Tibial artery (tissue), 4 donors: ENCODE measurements around the gene PIANP.
A peak's percentile ranks its signal among the peaks of the same experiment; 100 is the strongest.

Source experiments
- DNase-seq, 2 donors: peaks; one replicate each; pipeline ENCODE4 v3.0.0-alpha.2; 2019
- H3K27ac ChIP-seq, 2 donors: fragments of 200-600 bp; sonication (generic) in 1 of 2; 1 replicate in 1 of 2; 2 replicates in 1 of 2; pipeline ENCODE4 v1.5.1; 2018 to 2019; ENCODE audit warnings: mild to moderate bottlenecking in 1 of 2
- H3K27me3 ChIP-seq, 2 donors: fragments of 200-600 bp; sonication (generic) in 1 of 2; one replicate each; pipeline versions ENCODE4 v1.5.1 to v1.6.0; 2016 to 2019
- H3K36me3 ChIP-seq, 3 donors: fragments of 200-600 bp; sonication (generic) in 2 of 3; one replicate each; pipeline ENCODE4 v1.5.1; 2016 to 2019; ENCODE audit warnings: mild to moderate bottlenecking in 2 of 3
- H3K4me1 ChIP-seq, 4 donors: fragments of 200-600 bp; sonication (generic) in 2 of 4; 1 replicate in 3 of 4; 2 replicates in 1 of 4; pipeline ENCODE4 v1.5.1; 2016 to 2019
- H3K4me3 ChIP-seq, 2 donors: fragments of 200-600 bp; sonication (generic) in 1 of 2; 1 replicate in 1 of 2; 2 replicates in 1 of 2; pipeline ENCODE4 v1.5.1; 2018 to 2019; ENCODE audit warnings: mild to moderate bottlenecking in 2 of 2
- H3K9me3 ChIP-seq, 3 donors: fragments of 200-600 bp; sonication (generic) in 1 of 3; one replicate each; pipeline ENCODE4 v1.5.1; 2016 to 2019
- CTCF ChIP-seq, 2 experiments: fragments of 200-600 bp in 1 of 2; fragments of 450-650 bp in 1 of 2; IDR thresholded peaks; one replicate each; pipeline ENCODE4 v1.5.1; 2017 to 2019; ENCODE audit warnings: antibody characterized with exemption in 2 of 2, mild to moderate bottlenecking in 1 of 2, moderate library complexity in 1 of 2
- intact Hi-C: fragments of 100-400 bp; cut with DNase I; formaldehyde crosslinking; loops from one replicate; pipeline ENCODE4 v1.15.0; 2023; ENCODE audit warnings: low total_unique reads

The PIANP gene

GRCh38 chr12:6693832-6694355 is 6.7 kb downstream of the PIANP start:
- Histone ChIP-seq H3K9me3 (no peaks in the 10 kb centered on the region), H3K27me3 (peaks cover 0 to 49% of the 10 kb centered on the region in 2 donors), H3K4me1 (peaks cover 0 to 11% (median 5%) of the 10 kb centered on the region in 4 donors), H3K27ac (no peak overlapping the region), H3K4me3 (no peak overlapping the region), H3K36me3 (no peaks in the 10 kb centered on the region)
- intact Hi-C loops = no loop called here
- TF ChIP-seq CTCF (IDR thresholded peaks at IDR 0.05) = no peak
- DNase-seq = no peak

- Histone ChIP-seq H3K36me3 (no peaks in the 10 kb centered on the region), H3K4me3 (no peak overlapping the region), H3K9me3 (no peaks in the 10 kb centered on the region), H3K4me1 (peaks cover 0 to 18% (median 9%) of the 10 kb centered on the region in 4 donors), H3K27ac (no peak overlapping the region), H3K27me3 (peaks cover 0 to 39% of the 10 kb centered on the region in 2 donors)
- DNase-seq = no peak
- intact Hi-C loops = no loop called here
- TF ChIP-seq CTCF (IDR thresholded peaks at IDR 0.05) = no peak
Observed at GRCh38 chr12:6692888-6693287, 7.7 kb downstream of the PIANP start.

GRCh38 chr12:6691473-6691872 is 9.1 kb downstream of the PIANP start:
- no peak for TF ChIP-seq CTCF (IDR thresholded peaks at IDR 0.05)
- H3K9me3 ChIP-seq = no peaks in the 10 kb centered on the region
- no peak for DNase-seq
- intact Hi-C loops = no loop called here
- H3K27ac ChIP-seq = no peak overlapping the region
- peaks cover 0 to 32% (median 19%) of the 10 kb centered on the region in 4 donors for H3K4me1 ChIP-seq
- H3K27me3 ChIP-seq = peaks cover 0 to 26% of the 10 kb centered on the region in 2 donors
- no peaks in the 10 kb centered on the region for H3K36me3 ChIP-seq
- H3K4me3 ChIP-seq = no peak overlapping the region

GRCh38 chr12:6688999-6689882 is 11.4 kb downstream of the PIANP start, which contains the start of gene ZNF384:
Gene ZNF384, minus strand, starts transcription at chr12:6689375. Its CDS starts 9,855 bp downstream, at chr12:6679520.
- Histone ChIP-seq H3K27me3 (peaks cover 0 to 4% of the 10 kb centered on the region in 2 donors), H3K9me3 (no peaks in the 10 kb centered on the region), H3K4me3 (peak within 1 kb of the TSS; percentile 92 to 99), H3K36me3 (no peaks in the 10 kb centered on the region), H3K27ac (peak within 1 kb of the TSS; percentile 96 to 100), H3K4me1 (peaks cover 0 to 41% (median 22%) of the 10 kb centered on the region in 4 donors)
- TF ChIP-seq CTCF (IDR thresholded peaks at IDR 0.05) = peak in 1 of 2 experiments; percentile 46
- peak; percentile 98 to 99 for DNase-seq
- intact Hi-C loops = loop anchor here (1.0 to 2.0 kb wide), 2 partner anchors 26 to 74 kb away; partner anchors contain the start of gene ING4

- DNase-seq = peak in 1 of 2 donors; percentile 30
- no peak for TF ChIP-seq CTCF (IDR thresholded peaks at IDR 0.05)
- intact Hi-C loops = loop anchor here (2.0 kb wide), 1 partner anchor 74 kb away; no protein-coding TSS in a partner anchor
- no peaks in the 10 kb centered on the region for H3K36me3 ChIP-seq
- H3K4me1 ChIP-seq = peaks cover 0 to 41% (median 22%) of the 10 kb centered on the region in 4 donors
- H3K27me3 ChIP-seq = no peaks in the 10 kb centered on the region
- peak overlapping the region; percentile 92 to 99 for H3K4me3 ChIP-seq
- H3K9me3 ChIP-seq = no peaks in the 10 kb centered on the region
- peak overlapping the region; percentile 96 to 100 for H3K27ac ChIP-seq
Observed at GRCh38 chr12:6688543-6688998, 12.0 kb downstream of the PIANP start.
